GM23338 (cell line): ENCODE measurements around the gene TMC1. TPM values are rescaled to one million over a fixed set of nuclear protein-coding genes. Genes with fewer than 3 reads are reported as not detected.

ENCODE experiments used
- ATAC-seq: fragments of 200-7000 bp; cut with Tn5 transposase; 3 replicates; pipeline ENCODE4 v1.9.1; 2020
- DNase-seq: peaks from one replicate; pipeline ENCODE4 v3.0.0-alpha.2; 2015; ENCODE audit warnings: low spot score
- H2AFZ ChIP-seq: fragments of 200-600 bp; sonication (generic); 2 replicates; pipeline ENCODE4 v1.8.0; 2016; ENCODE audit warnings: antibody characterized with exemption, mild to moderate bottlenecking, moderate library complexity
- H3F3A ChIP-seq: fragments of 200-600 bp; sonication (generic); replicated peaks from 2 replicates; pipeline ENCODE4 v1.8.0; 2017; ENCODE audit warnings: antibody characterized with exemption, mixed run types, low read depth
- H3K27ac ChIP-seq: fragments of 200-600 bp; sonication (generic); 2 replicates; pipeline ENCODE4 v1.6.1; 2016; ENCODE audit warnings: low read depth
- H3K27me3 ChIP-seq: fragments of 200-600 bp; sonication (generic); 2 replicates; pipeline ENCODE4 v1.8.0; 2016; ENCODE audit warnings: mild to moderate bottlenecking, mixed run types, moderate library complexity; ENCODE audit not compliant: insufficient read depth
- H3K36me3 ChIP-seq: fragments of 200-600 bp; sonication (generic); 2 replicates; pipeline ENCODE4 v1.8.0; 2016; ENCODE audit warnings: mild to moderate bottlenecking; ENCODE audit not compliant: insufficient read depth
- H3K4me1 ChIP-seq: fragments of 200-600 bp; sonication (generic); 2 replicates; pipeline ENCODE4 v1.8.0; 2016; ENCODE audit warnings: mild to moderate bottlenecking, moderate library complexity; ENCODE audit not compliant: insufficient read depth
- H3K4me2 ChIP-seq: fragments of 200-600 bp; sonication (generic); 2 replicates; pipeline ENCODE4 v1.7.1; 2017; ENCODE audit warnings: mixed run types
- H3K4me3 ChIP-seq: fragments of 200-600 bp; sonication (generic); 2 replicates; pipeline ENCODE4 v1.6.1; 2016; ENCODE audit warnings: mixed run types
- H3K79me2 ChIP-seq: fragments of 200-600 bp; sonication (generic); replicated peaks from 2 replicates; pipeline ENCODE4 v1.8.0; 2017; ENCODE audit warnings: mild to moderate bottlenecking; ENCODE audit not compliant: insufficient read depth
- H3K9me2 ChIP-seq: fragments of 200-600 bp; sonication (generic); 2 replicates; pipeline ENCODE4 v1.8.0; 2017; ENCODE audit not compliant: insufficient read depth
- H4K20me1 ChIP-seq: fragments of 200-600 bp; sonication (generic); replicated peaks from 2 replicates; pipeline ENCODE4 v1.8.0; 2017; ENCODE audit warnings: mild to moderate bottlenecking; ENCODE audit not compliant: insufficient read depth
- H3K27ac Mint-ChIP-seq: 2 replicates; pipeline ENCODE4 v1.8.0; 2020; ENCODE audit warnings: inconsistent platforms, mild to moderate bottlenecking, moderate library complexity, mixed read lengths
- H3K27me3 Mint-ChIP-seq: 3 replicates; pipeline ENCODE4 v1.8.0; 2022; ENCODE audit warnings: low read depth, mild to moderate bottlenecking, moderate library complexity, mixed read lengths, inconsistent platforms; ENCODE audit not compliant: insufficient read depth, poor library complexity
- H3K36me3 Mint-ChIP-seq: 3 replicates; pipeline ENCODE4 v1.8.0; 2021; ENCODE audit warnings: low read depth, mild to moderate bottlenecking, inconsistent platforms, moderate library complexity, mixed read lengths
- H3K4me1 Mint-ChIP-seq: 3 replicates; pipeline ENCODE4 v1.8.0; 2020; ENCODE audit warnings: mild to moderate bottlenecking, inconsistent platforms, mixed read lengths
- H3K4me3 Mint-ChIP-seq: 3 replicates; pipeline ENCODE4 v1.8.0; 2021; ENCODE audit warnings: moderate library complexity, mild to moderate bottlenecking, inconsistent platforms, mixed read lengths
- H3K9me3 Mint-ChIP-seq: 3 replicates; pipeline ENCODE4 v1.8.0; 2020; ENCODE audit warnings: moderate library complexity, mild to moderate bottlenecking, inconsistent platforms, mixed read lengths
- CREB1 ChIP-seq: fragments of 250-450 bp; sonication (Bioruptor Pico); IDR thresholded peaks from 2 replicates; pipeline ENCODE4 v1.5.0; 2020; ENCODE audit warnings: low read depth, mild to moderate bottlenecking, moderate library complexity
- CTCF ChIP-seq, 2 experiments: fragments of 200-600 bp in 1 of 2; sonication (generic) in 1 of 2; conservative IDR thresholded peaks; 2 replicates each; pipeline versions ENCODE4 v1.5.1 to v1.6.1; 2016 to 2017; ENCODE audit warnings: antibody characterized with exemption in 2 of 2, low read depth in 2 of 2, mild to moderate bottlenecking in 2 of 2, moderate library complexity in 1 of 2
- EZH2 ChIP-seq: fragments of 200-600 bp; sonication (generic); IDR thresholded peaks from one replicate; pipeline ENCODE4 v1.8.0; 2017; ENCODE audit warnings: antibody characterized with exemption, mild to moderate bottlenecking, low read depth; ENCODE audit not compliant: unreplicated experiment
- EZH2phosphoT487 ChIP-seq: fragments of 200-600 bp; sonication (generic); IDR thresholded peaks from one replicate; pipeline ENCODE4 v1.8.1; 2018; ENCODE audit warnings: antibody characterized with exemption; ENCODE audit not compliant: unreplicated experiment
- JUNB ChIP-seq: IDR thresholded peaks from one replicate; pipeline ENCODE4 v1.6.1; 2016; ENCODE audit warnings: antibody characterized with exemption; ENCODE audit not compliant: unreplicated experiment
- NANOG ChIP-seq: IDR thresholded peaks from 2 replicates; pipeline ENCODE4 v1.6.1; 2016; ENCODE audit warnings: antibody characterized with exemption, borderline replicate concordance
- POLR2AphosphoS5 ChIP-seq: IDR thresholded peaks from 2 replicates; pipeline ENCODE4 v1.6.1; 2016; ENCODE audit warnings: antibody characterized with exemption, low read depth
- REST ChIP-seq: IDR thresholded peaks from one replicate; pipeline ENCODE4 v1.6.1; 2018; ENCODE audit warnings: antibody characterized with exemption; ENCODE audit not compliant: unreplicated experiment
- STAT1 ChIP-seq: IDR thresholded peaks from one replicate; pipeline ENCODE4 v1.6.1; 2016; ENCODE audit warnings: antibody characterized with exemption; ENCODE audit not compliant: unreplicated experiment
- ZNF114 ChIP-seq: fragments of 250-450 bp; sonication (Bioruptor Pico); IDR thresholded peaks from 2 replicates; pipeline ENCODE4 v1.5.0; 2020; ENCODE audit warnings: mild to moderate bottlenecking, moderate library complexity
- ZNF331 ChIP-seq: fragments of 250-450 bp; sonication (Bioruptor Pico); IDR thresholded peaks from 2 replicates; pipeline ENCODE4 v1.5.0; 2020; ENCODE audit warnings: low read depth, mild to moderate bottlenecking, moderate library complexity
- polyA plus RNA-seq: library from polyadenylated mRNA; unstranded; fragments of >200 nt; fragmentation: Nextera tagmentation; extraction: Ambion mirVana; gene quantifications from 2 replicates; pipeline ENCODE4 v1.2.1, GENCODE V29; 2016
- total RNA-seq: library from RNA; depleted of rRNA; stranded (reverse); fragments of >200 nt; shearing (Covaris generic); gene quantifications from 2 replicates; pipeline ENCODE4 v1.2.3, GENCODE V29; 2014
- TF ChIP-seq, protein P1 (sequence below): fragments of 250-450 bp; sonication (Bioruptor Pico); IDR thresholded peaks from 2 replicates; pipeline ENCODE4 v1.5.0; 2020; ENCODE audit warnings: mild to moderate bottlenecking, moderate library complexity
- TF ChIP-seq, protein P2 (sequence below): IDR thresholded peaks from 2 replicates; pipeline ENCODE4 v1.6.1; 2016; ENCODE audit warnings: antibody characterized with exemption

Gene TMC1
- total and polyA plus RNA-seq, 2 experiments from 2014 or later = 0.61 to 1.2 TPM

- no peaks in the 10 kb centered on the region for H3K27me3 Mint-ChIP-seq
- no peaks in the 10 kb centered on the region for H3K79me2 ChIP-seq
- H3F3A ChIP-seq = no peaks in the 10 kb centered on the region
- H3K4me3 ChIP-seq = no peak overlapping the region
- no peak overlapping the region for H2AFZ ChIP-seq
- H3K4me1 ChIP-seq = no peaks in the 10 kb centered on the region
- no peaks in the 10 kb centered on the region for H4K20me1 ChIP-seq
- H3K9me2 ChIP-seq = peaks cover 15% of the 10 kb centered on the region
- H3K4me2 ChIP-seq = no peak overlapping the region
- no peaks in the 10 kb centered on the region for H3K36me3 Mint-ChIP-seq
- H3K27ac ChIP-seq = no peak overlapping the region
- H3K9me3 Mint-ChIP-seq = no peaks in the 10 kb centered on the region
- DNase-seq (no peak), ATAC-seq (no peak)
- H3K36me3 ChIP-seq = no peaks in the 10 kb centered on the region
- H3K27ac Mint-ChIP-seq = no peak overlapping the region
- no peaks in the 10 kb centered on the region for H3K4me1 Mint-ChIP-seq
- TF ChIP-seq, protein P1, sequence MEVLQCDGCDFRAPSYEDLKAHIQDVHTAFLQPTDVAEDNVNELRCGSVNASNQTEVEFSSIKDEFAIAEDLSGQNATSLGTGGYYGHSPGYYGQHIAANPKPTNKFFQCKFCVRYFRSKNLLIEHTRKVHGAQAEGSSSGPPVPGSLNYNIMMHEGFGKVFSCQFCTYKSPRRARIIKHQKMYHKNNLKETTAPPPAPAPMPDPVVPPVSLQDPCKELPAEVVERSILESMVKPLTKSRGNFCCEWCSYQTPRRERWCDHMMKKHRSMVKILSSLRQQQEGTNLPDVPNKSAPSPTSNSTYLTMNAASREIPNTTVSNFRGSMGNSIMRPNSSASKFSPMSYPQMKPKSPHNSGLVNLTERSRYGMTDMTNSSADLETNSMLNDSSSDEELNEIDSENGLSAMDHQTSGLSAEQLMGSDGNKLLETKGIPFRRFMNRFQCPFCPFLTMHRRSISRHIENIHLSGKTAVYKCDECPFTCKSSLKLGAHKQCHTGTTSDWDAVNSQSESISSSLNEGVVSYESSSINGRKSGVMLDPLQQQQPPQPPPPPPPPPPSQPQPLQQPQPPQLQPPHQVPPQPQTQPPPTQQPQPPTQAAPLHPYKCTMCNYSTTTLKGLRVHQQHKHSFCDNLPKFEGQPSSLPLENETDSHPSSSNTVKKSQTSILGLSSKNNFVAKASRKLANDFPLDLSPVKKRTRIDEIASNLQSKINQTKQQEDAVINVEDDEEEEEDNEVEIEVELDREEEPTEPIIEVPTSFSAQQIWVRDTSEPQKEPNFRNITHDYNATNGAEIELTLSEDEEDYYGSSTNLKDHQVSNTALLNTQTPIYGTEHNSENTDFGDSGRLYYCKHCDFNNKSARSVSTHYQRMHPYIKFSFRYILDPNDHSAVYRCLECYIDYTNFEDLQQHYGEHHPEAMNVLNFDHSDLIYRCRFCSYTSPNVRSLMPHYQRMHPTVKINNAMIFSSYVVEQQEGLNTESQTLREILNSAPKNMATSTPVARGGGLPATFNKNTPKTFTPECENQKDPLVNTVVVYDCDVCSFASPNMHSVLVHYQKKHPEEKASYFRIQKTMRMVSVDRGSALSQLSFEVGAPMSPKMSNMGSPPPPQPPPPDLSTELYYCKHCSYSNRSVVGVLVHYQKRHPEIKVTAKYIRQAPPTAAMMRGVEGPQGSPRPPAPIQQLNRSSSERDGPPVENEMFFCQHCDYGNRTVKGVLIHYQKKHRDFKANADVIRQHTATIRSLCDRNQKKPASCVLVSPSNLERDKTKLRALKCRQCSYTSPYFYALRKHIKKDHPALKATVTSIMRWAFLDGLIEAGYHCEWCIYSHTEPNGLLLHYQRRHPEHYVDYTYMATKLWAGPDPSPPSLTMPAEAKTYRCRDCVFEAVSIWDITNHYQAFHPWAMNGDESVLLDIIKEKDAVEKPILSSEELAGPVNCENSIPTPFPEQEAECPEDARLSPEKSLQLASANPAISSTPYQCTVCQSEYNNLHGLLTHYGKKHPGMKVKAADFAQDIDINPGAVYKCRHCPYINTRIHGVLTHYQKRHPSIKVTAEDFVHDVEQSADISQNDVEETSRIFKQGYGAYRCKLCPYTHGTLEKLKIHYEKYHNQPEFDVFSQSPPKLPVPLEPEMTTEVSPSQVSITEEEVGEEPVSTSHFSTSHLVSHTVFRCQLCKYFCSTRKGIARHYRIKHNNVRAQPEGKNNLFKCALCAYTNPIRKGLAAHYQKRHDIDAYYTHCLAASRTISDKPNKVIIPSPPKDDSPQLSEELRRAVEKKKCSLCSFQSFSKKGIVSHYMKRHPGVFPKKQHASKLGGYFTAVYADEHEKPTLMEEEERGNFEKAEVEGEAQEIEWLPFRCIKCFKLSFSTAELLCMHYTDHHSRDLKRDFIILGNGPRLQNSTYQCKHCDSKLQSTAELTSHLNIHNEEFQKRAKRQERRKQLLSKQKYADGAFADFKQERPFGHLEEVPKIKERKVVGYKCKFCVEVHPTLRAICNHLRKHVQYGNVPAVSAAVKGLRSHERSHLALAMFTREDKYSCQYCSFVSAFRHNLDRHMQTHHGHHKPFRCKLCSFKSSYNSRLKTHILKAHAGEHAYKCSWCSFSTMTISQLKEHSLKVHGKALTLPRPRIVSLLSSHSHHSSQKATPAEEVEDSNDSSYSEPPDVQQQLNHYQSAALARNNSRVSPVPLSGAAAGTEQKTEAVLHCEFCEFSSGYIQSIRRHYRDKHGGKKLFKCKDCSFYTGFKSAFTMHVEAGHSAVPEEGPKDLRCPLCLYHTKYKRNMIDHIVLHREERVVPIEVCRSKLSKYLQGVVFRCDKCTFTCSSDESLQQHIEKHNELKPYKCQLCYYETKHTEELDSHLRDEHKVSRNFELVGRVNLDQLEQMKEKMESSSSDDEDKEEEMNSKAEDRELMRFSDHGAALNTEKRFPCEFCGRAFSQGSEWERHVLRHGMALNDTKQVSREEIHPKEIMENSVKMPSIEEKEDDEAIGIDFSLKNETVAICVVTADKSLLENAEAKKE (CRISPR knock-in tag) = no peak
- TF ChIP-seq REST = no peak
- TF ChIP-seq ZNF331 (CRISPR knock-in tag) = no peak
- TF ChIP-seq EZH2phosphoT487 = no peak
- TF ChIP-seq ZNF114 (CRISPR knock-in tag) = no peak
- no peak for TF ChIP-seq JUNB
- no peak for TF ChIP-seq EZH2
- TF ChIP-seq NANOG = no peak
- TF ChIP-seq, protein P2, sequence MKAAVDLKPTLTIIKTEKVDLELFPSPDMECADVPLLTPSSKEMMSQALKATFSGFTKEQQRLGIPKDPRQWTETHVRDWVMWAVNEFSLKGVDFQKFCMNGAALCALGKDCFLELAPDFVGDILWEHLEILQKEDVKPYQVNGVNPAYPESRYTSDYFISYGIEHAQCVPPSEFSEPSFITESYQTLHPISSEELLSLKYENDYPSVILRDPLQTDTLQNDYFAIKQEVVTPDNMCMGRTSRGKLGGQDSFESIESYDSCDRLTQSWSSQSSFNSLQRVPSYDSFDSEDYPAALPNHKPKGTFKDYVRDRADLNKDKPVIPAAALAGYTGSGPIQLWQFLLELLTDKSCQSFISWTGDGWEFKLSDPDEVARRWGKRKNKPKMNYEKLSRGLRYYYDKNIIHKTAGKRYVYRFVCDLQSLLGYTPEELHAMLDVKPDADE = no peak
- TF ChIP-seq POLR2AphosphoS5 = no peak
- no peak for TF ChIP-seq CTCF (conservative IDR thresholded peaks at IDR 0.05; ENCODE audit: low read depth in 2 of 2)
- no peak for TF ChIP-seq CREB1
- TF ChIP-seq STAT1 = no peak
- no peaks in the 10 kb centered on the region for H3K27me3 ChIP-seq
- H3K4me3 Mint-ChIP-seq = no peak overlapping the region
Observed at GRCh38 chr9:72779614-72780013, 258.2 kb downstream of the TMC1 start.
